CD4-positive, alpha-beta memory T cell (primary cell): ENCODE measurements around the gene GLB1L3. TPM values are rescaled to one million over a fixed set of nuclear protein-coding genes. Genes with fewer than 3 reads are reported as not detected.

Source experiments
- CTCF ChIA-PET: fragments of 350-600 bp; sonication (Branson Sonifier 250); formaldehyde crosslinking; loops from one replicate; lab custom pipeline; 2021; ENCODE audit warnings: inconsistent platforms; ENCODE audit not compliant: partially characterized antibody; lab: Charles Lee
- POLR2A ChIA-PET: fragments of 350-600 bp; sonication (Branson Sonifier 250); formaldehyde crosslinking; loops from one replicate; lab custom pipeline; 2021; ENCODE audit not compliant: partially characterized antibody; lab: Charles Lee
- DNase-seq, 5 donors: peaks; one replicate each; pipeline versions ENCODE4 v3.0.0 to v3.0.0-alpha.2; 2020 to 2022; ENCODE audit warnings: mixed read lengths in 1 of 5
- H3K27ac ChIP-seq: one replicate; pipeline ENCODE4 v1.7.0; 2013; ENCODE audit warnings: low read depth, low read length
- H3K27me3 ChIP-seq: 2 replicates; pipeline ENCODE4 v1.7.0; 2013; ENCODE audit warnings: mild to moderate bottlenecking, low read length, moderate library complexity; ENCODE audit not compliant: insufficient read depth
- H3K36me3 ChIP-seq: 2 replicates; pipeline ENCODE4 v1.7.0; 2013; ENCODE audit warnings: mild to moderate bottlenecking, low read length, moderate library complexity; ENCODE audit not compliant: insufficient read depth
- H3K4me1 ChIP-seq: 2 replicates; pipeline ENCODE4 v1.7.0; 2013; ENCODE audit warnings: mild to moderate bottlenecking, low read length, moderate library complexity; ENCODE audit not compliant: insufficient read depth
- H3K4me3 ChIP-seq, 2 donors: one replicate each; pipeline ENCODE4 v1.7.0; 2013; ENCODE audit warnings: low read length in 2 of 2, mild to moderate bottlenecking in 1 of 2
- H3K9me3 ChIP-seq, 2 donors: one replicate each; pipeline ENCODE4 v1.7.0; 2013; ENCODE audit warnings: low read length in 2 of 2, control low read depth in 1 of 2; ENCODE audit not compliant: control insufficient read depth in 1 of 2
- H3K27ac Mint-ChIP-seq, 7 donors: one replicate each; pipeline ENCODE4 v1.8.0; 2020 to 2021; ENCODE audit warnings: mixed read lengths in 7 of 7, mild to moderate bottlenecking in 6 of 7, inconsistent platforms in 3 of 7, moderate library complexity in 3 of 7
- H3K27me3 Mint-ChIP-seq, 2 donors: one replicate each; pipeline ENCODE4 v1.8.0; 2020 to 2021; ENCODE audit warnings: mixed read lengths in 2 of 2
- H3K36me3 Mint-ChIP-seq, 2 donors: one replicate each; pipeline ENCODE4 v1.8.0; 2020 to 2021; ENCODE audit warnings: mixed read lengths in 2 of 2, inconsistent platforms in 1 of 2, mild to moderate bottlenecking in 1 of 2
- H3K4me1 Mint-ChIP-seq, 4 donors: one replicate each; pipeline ENCODE4 v1.8.0; 2020 to 2021; ENCODE audit warnings: mixed read lengths in 4 of 4, mild to moderate bottlenecking in 1 of 4
- H3K4me3 Mint-ChIP-seq, 8 donors: one replicate each; pipeline ENCODE4 v1.8.0; 2020 to 2021; ENCODE audit warnings: mixed read lengths in 8 of 8, mild to moderate bottlenecking in 7 of 8, moderate library complexity in 6 of 8, inconsistent platforms in 3 of 8
- H3K9me3 Mint-ChIP-seq, 8 donors: one replicate each; pipeline ENCODE4 v1.8.0; 2020 to 2021; ENCODE audit warnings: mixed read lengths in 8 of 8, mild to moderate bottlenecking in 5 of 8, inconsistent platforms in 3 of 8, moderate library complexity in 1 of 8
- intact Hi-C: fragments of 100-400 bp; cut with micrococcal nuclease; formaldehyde crosslinking; loops from one replicate; pipeline ENCODE4 v1.15.1; 2023
- polyA plus RNA-seq, 2 donors: library from polyadenylated mRNA; unstranded; fragments of 300-500 nt; fragmentation: Illumina TruSeq; gene quantifications; one replicate each; pipeline ENCODE4 v1.2.3, GENCODE V29; 2021
- total RNA-seq, 2 experiments: library from RNA; stranded (reverse); gene quantifications; one replicate each; pipeline ENCODE4 v1.2.3, GENCODE V29; 2021

Gene GLB1L3
- total and polyA plus RNA-seq, 4 experiments from 2014 or later = 1.2 to 4.9 (median 2.2) TPM

DNA sequence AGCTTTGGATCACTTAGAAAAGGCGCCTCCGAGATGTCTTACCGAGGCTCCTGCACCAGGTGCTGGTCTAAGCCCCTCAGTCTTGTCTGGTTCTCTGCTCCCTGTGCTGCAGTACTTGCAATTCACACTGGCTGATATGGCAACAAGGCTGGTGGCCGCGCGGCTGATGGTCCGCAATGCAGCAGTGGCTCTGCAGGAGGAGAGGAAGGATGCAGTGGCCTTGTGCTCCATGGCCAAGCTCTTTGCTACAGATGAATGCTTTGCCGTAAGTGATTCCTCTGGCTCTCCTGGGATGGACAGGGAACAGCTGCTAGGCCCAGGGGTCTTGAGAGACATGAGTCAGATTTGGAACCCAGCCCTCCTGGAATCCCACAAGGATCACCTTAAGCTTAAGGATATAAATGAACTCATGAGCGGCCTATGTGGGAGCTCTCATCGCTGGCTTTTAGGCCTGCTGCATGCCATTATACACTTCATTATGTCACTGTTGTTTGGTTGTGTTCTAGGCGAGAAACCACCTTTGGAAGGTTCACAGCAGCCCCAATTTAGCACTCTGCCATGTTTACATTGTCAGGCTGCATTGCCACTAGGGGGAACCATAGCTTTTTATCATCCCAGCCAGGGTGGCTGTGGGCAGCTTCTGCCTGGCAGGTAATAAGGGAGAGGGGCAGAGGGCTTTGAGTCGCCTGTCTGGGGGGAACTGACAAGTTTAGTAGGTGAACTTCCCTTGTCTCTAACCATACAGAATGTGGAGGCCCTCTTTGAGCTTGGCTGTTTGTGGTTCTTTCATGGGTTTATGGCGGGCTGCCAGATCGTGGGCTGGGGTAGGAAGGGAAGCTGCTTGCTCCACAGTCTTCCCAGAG lies 14.3 kb upstream of the GLB1L3 start:
- H3K27ac Mint-ChIP-seq = peak overlapping the region in 1 of 7 donors; percentile 10

DNA sequence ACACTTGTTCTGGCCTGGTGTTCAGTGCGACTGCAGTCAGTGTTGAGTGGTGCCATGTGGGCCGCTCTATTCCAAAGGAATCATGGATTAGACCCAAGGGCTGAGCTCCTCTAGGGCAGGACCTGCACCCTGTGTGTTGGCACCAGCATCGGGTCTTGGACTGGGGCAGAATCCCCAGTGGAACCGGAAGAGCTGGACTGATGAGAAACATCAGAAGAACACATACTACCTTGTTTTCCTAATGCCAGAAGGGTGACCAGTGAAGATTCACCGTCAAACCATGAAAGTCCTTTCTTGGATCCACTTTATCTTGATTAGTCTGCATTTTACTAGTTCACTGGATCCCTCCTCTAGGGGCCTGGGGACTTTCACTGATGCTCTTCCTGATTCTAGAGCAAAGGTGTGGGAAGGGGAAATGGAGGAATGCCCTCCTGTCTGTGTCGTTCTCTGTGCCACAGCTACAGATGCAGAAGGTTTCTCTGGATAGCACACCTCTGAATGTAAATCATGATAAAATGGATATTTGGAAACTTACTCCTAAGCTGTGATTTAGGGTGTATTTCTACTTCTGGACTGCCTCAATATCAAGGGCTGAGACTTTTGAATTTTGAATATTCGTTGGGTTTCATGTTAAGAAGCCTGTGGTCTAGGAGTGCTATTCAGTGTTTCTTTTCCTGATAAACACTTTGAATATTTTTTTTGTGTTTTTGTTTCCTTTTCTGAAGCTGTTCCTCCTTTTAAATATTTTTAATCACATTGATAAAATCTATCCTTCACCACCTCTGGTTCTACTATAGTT lies 11.0 kb upstream of the GLB1L3 start:
- peaks cover 6% of the 10 kb centered on the region for H3K4me1 ChIP-seq
- Mint-ChIP-seq H3K36me3 (peaks cover 21 to 23% of the 10 kb centered on the region in 2 donors), H3K9me3 (peaks cover 0 to 2% (median 0%) of the 10 kb centered on the region in 8 donors), H3K4me1 (peaks cover 6 to 16% (median 8%) of the 10 kb centered on the region in 4 donors), H3K27ac (peak overlapping the region in 3 of 7 donors; percentile 24 to 46 (median 43)), H3K4me3 (no peak overlapping the region), H3K27me3 (no peaks in the 10 kb centered on the region)
- POLR2A ChIA-PET = interaction anchor here (0.7 kb wide), 1 partner anchor 17 kb away, joined by 3 read pairs; no protein-coding TSS in a partner anchor
- H3K36me3 ChIP-seq = peaks cover 16% of the 10 kb centered on the region
- no peak overlapping the region for H3K27ac ChIP-seq
- H3K4me3 ChIP-seq = no peak overlapping the region
- H3K27me3 ChIP-seq = no peaks in the 10 kb centered on the region
- intact Hi-C loops = no loop called here
- H3K9me3 ChIP-seq = no peaks in the 10 kb centered on the region
- no peak for DNase-seq
- CTCF ChIA-PET = interaction anchor here (0.8 to 9.3 kb wide), 3 partner anchors 10 to 95 kb away, joined by 3 to 119 read pairs (median 3); partner anchors contain the start of gene GLB1L3

More for the DNA sequence above, 14.3 kb upstream of the GLB1L3 start:
- Histone ChIP-seq H3K36me3 (peaks cover 30% of the 10 kb centered on the region), H3K27ac (no peak overlapping the region), H3K4me3 (no peak overlapping the region), H3K9me3 (no peaks in the 10 kb centered on the region), H3K4me1 (no peaks in the 10 kb centered on the region), H3K27me3 (no peaks in the 10 kb centered on the region)
- POLR2A ChIA-PET = interaction anchor here (1.0 to 3.4 kb wide), 6 partner anchors 8 to 83 kb away, joined by 3 to 28 read pairs (median 6); partner anchors contain the start of genes ACAD8, GLB1L3, NCAPD3 and THYN1
- intact Hi-C loops = no loop called here
- Mint-ChIP-seq H3K9me3 (peaks cover 0 to 2% (median 0%) of the 10 kb centered on the region in 8 donors), H3K4me3 (no peak overlapping the region), H3K4me1 (peaks cover 3 to 9% (median 6%) of the 10 kb centered on the region in 4 donors), H3K27me3 (no peaks in the 10 kb centered on the region), H3K36me3 (peaks cover 36 to 43% of the 10 kb centered on the region in 2 donors)
- DNase-seq = peak in 4 of 5 donors; percentile 31 to 40 (median 36)
- CTCF ChIA-PET = interaction anchor here (0.7 to 9.3 kb wide), 15 partner anchors 8 to 111 kb away, joined by 3 to 119 read pairs (median 3); partner anchors contain the start of genes ACAD8, GLB1L2, GLB1L3 and NCAPD3

DNA sequence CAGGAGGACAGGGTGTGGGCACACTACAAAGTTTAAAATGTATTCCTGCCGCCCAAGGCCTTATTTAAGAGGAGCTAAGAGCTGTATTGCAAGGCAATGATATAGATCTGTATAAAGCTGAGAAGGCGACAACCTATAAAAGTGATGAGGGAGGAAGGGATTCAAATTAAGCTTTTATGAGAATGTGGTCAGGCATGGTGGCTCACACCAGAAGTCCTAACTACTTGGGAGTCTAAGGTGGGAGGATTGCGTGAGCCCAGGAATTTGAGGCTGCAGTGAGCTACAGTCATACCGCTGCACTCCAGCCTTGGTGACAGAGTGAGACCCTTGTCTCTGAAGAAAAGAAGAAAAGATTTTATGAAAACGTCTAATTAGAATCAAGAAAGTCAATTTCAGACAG lies 9.7 kb upstream of the GLB1L3 start:
- Histone ChIP-seq H3K27me3 (no peaks in the 10 kb centered on the region), H3K4me1 (peaks cover 16% of the 10 kb centered on the region), H3K9me3 (no peaks in the 10 kb centered on the region), H3K27ac (no peak overlapping the region), H3K36me3 (peaks cover 5% of the 10 kb centered on the region), H3K4me3 (no peak overlapping the region)
- Mint-ChIP-seq H3K4me1 (peaks cover 15 to 24% (median 18%) of the 10 kb centered on the region in 4 donors), H3K4me3 (no peak overlapping the region), H3K27me3 (no peaks in the 10 kb centered on the region), H3K27ac (peak overlapping the region in 4 of 7 donors; percentile 22 to 52 (median 34)), H3K9me3 (no peaks in the 10 kb centered on the region), H3K36me3 (peaks cover 15 to 19% of the 10 kb centered on the region in 2 donors)
- DNase-seq = no peak
- CTCF ChIA-PET = interaction anchor here (1.5 to 9.3 kb wide), 2 partner anchors 8 to 93 kb away, joined by 3 to 119 read pairs; partner anchors contain the start of gene GLB1L3
- POLR2A ChIA-PET = interaction anchor here (1.2 kb wide), 1 partner anchor 10 kb away, joined by 3 read pairs; the partner anchor contains the start of gene GLB1L3
- intact Hi-C loops = no loop called here

DNA sequence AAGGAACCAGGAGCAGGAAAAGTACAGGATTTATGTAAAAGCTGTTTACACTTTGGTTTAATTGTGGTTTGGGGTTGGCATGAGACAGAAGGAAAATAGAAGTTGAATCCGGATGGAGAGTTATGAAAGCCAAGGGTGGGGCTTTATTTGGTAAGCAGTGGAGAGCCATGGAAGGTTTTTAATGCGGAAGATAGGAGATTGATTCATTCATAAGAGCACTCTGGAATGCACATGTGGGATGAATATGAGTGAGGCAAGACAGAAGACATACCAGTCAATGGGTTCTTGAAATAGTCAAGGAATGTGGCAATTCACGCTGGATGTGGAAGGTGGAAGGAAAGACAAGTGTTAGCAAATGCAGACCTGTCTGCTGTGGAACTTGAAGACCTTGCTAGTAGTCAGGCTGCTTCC lies 9.3 kb upstream of the GLB1L3 start:
- ChIA-PET CTCF (interaction anchor here (9.3 kb wide), 1 partner anchor 8 kb away, joined by 119 read pairs; the partner anchor contains the start of gene GLB1L3), POLR2A (interaction anchor here (1.2 kb wide), 1 partner anchor 10 kb away, joined by 3 read pairs; the partner anchor contains the start of gene GLB1L3)
- H3K36me3 ChIP-seq = peaks cover under 1% of the 10 kb centered on the region
- Mint-ChIP-seq H3K27me3 (no peaks in the 10 kb centered on the region), H3K27ac (peak overlapping the region in 5 of 7 donors; percentile 20 to 54 (median 29)), H3K4me1 (peaks cover 17 to 28% (median 21%) of the 10 kb centered on the region in 4 donors), H3K36me3 (peaks cover 15 to 17% of the 10 kb centered on the region in 2 donors), H3K9me3 (no peaks in the 10 kb centered on the region), H3K4me3 (no peak overlapping the region)
- H3K27me3 ChIP-seq = no peaks in the 10 kb centered on the region
- intact Hi-C loops = no loop called here
- peaks cover 16% of the 10 kb centered on the region for H3K4me1 ChIP-seq
- no peak for DNase-seq
- H3K4me3 ChIP-seq = no peak overlapping the region
- no peak overlapping the region for H3K27ac ChIP-seq
- no peaks in the 10 kb centered on the region for H3K9me3 ChIP-seq

DNA sequence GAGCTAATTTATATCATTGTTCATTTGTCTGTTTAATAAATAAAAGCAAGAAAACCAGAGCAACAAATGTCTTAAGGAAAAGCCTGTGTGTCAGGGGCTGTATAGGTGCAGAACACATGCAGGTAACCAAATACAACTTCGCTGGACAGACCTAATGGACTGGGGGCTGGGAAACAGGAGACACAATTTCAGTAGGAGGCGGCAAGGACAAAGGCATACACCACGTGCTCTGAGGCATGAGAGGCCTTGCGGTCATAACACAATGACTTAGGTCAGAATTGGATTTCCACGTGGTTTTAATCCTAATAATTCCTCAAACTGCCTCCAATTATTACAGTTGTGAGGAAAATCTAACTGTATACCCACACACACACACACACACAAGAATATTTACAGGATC lies 8.7 kb upstream of the GLB1L3 start:
- peaks cover 16 to 33% (median 22%) of the 10 kb centered on the region in 4 donors for H3K4me1 Mint-ChIP-seq
- no peaks in the 10 kb centered on the region for H3K27me3 Mint-ChIP-seq
- H3K4me3 ChIP-seq = no peak overlapping the region
- H3K36me3 Mint-ChIP-seq = peaks cover 11 to 12% of the 10 kb centered on the region in 2 donors
- H3K9me3 ChIP-seq = no peaks in the 10 kb centered on the region
- intact Hi-C loops = no loop called here
- no peaks in the 10 kb centered on the region for H3K27me3 ChIP-seq
- DNase-seq = no peak
- POLR2A ChIA-PET = no interaction called here
- H3K36me3 ChIP-seq = no peaks in the 10 kb centered on the region
- no peaks in the 10 kb centered on the region for H3K9me3 Mint-ChIP-seq
- no peak overlapping the region for H3K27ac Mint-ChIP-seq
- H3K27ac ChIP-seq = no peak overlapping the region
- no peak overlapping the region for H3K4me3 Mint-ChIP-seq
- peaks cover 19% of the 10 kb centered on the region for H3K4me1 ChIP-seq
- CTCF ChIA-PET = interaction anchor here (9.3 kb wide), 1 partner anchor 7 kb away, joined by 119 read pairs; the partner anchor contains the start of gene GLB1L3

DNA sequence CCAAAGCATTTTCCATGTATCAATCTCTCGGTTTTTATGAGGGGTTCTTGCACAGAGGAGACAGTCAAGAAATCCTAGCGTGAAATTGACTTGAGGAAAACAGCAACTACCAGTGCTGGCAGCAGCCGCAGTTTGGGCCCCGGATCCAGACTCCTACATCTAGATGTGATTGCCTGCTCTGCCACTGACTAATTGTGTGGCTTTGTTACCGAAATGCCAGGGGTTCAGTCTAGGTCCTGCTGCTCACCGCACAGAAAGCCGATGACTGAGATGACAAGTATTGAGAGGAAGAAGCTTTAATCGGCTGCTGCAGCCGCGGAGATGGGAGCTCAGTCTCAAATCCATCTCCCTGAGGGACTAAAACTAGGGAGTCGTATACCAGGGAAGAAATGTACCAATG lies 8.2 kb upstream of the GLB1L3 start:
- peak overlapping the region in 3 of 7 donors; percentile 23 to 90 (median 55) for H3K27ac Mint-ChIP-seq
- H3K27ac ChIP-seq = no peak overlapping the region
- H3K9me3 Mint-ChIP-seq = no peaks in the 10 kb centered on the region
- DNase-seq = no peak
- intact Hi-C loops = no loop called here
- H3K27me3 Mint-ChIP-seq = no peaks in the 10 kb centered on the region
- H3K27me3 ChIP-seq = no peaks in the 10 kb centered on the region
- no peak overlapping the region for H3K4me3 Mint-ChIP-seq
- no peaks in the 10 kb centered on the region for H3K9me3 ChIP-seq
- no peak overlapping the region for H3K4me3 ChIP-seq
- POLR2A ChIA-PET = no interaction called here
- H3K36me3 ChIP-seq = no peaks in the 10 kb centered on the region
- peaks cover 25% of the 10 kb centered on the region for H3K4me1 ChIP-seq
- H3K36me3 Mint-ChIP-seq = peaks cover 7 to 8% of the 10 kb centered on the region in 2 donors
- H3K4me1 Mint-ChIP-seq = peaks cover 18 to 38% (median 26%) of the 10 kb centered on the region in 4 donors
- CTCF ChIA-PET = interaction anchor here (1.7 kb wide), 1 partner anchor 11 kb away, joined by 6 read pairs; no protein-coding TSS in a partner anchor
